ENCODE data around the gene SPECC1. TPM values are rescaled to one million over a fixed set of nuclear protein-coding genes. Genes with fewer than 3 reads are reported as not detected.
A peak's percentile ranks its signal among the peaks of the same experiment; 100 is the strongest.

The SPECC1 gene
- total RNA-seq, 6 donors from 2014 or later: 21.8 to 65.0 (median 33.9) TPM

DNA sequence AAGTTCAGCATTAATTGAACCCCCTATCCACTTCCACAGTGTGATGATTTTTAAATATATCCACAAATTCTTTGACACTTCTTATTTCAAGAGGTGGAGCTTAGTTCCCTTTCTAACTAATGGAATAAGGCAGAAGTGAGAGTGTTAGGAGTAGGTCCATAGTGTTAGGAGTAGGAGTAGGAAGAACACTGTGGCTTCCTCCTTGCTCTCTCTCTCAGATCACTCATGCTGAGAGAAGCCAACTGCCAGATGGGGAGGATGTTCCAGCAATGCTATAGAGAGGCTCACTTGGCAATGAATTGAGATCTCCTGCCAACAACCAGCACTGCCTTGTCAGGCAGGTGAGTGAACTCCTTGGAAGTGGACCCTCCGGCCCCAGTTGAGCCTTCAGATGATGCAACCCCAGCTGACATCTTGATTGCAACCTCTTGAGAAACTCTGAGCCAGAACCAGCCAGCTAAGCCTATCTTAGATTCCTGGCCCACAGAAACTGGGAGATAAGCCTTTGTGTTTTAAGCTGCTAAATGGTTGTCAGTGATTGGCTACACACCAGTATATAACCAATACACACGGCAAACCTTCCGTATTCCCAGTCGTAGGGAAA is 44.3 kb downstream of the SPECC1 start:
- Histone ChIP-seq H3K4me1 (no peaks in the 10 kb centered on the region), H3K27me3 (no peaks in the 10 kb centered on the region), H3K9me3 (no peaks in the 10 kb centered on the region), H3K27ac (no peak overlapping the region), H3K4me3 (no peak overlapping the region), H3K36me3 (no peaks in the 10 kb centered on the region)
- DNase-seq: no peak
- WGBS, 2 donors: 87 to 94% methylated on average over 4 of the region's 4 CpGs
- TF ChIP-seq POLR2AphosphoS5 (IDR thresholded peaks at IDR 0.05) (no peak), EP300 (IDR thresholded peaks at IDR 0.05) (no peak), POLR2A (IDR thresholded peaks at IDR 0.05) (no peak)
- TF ChIP-seq, protein P1, sequence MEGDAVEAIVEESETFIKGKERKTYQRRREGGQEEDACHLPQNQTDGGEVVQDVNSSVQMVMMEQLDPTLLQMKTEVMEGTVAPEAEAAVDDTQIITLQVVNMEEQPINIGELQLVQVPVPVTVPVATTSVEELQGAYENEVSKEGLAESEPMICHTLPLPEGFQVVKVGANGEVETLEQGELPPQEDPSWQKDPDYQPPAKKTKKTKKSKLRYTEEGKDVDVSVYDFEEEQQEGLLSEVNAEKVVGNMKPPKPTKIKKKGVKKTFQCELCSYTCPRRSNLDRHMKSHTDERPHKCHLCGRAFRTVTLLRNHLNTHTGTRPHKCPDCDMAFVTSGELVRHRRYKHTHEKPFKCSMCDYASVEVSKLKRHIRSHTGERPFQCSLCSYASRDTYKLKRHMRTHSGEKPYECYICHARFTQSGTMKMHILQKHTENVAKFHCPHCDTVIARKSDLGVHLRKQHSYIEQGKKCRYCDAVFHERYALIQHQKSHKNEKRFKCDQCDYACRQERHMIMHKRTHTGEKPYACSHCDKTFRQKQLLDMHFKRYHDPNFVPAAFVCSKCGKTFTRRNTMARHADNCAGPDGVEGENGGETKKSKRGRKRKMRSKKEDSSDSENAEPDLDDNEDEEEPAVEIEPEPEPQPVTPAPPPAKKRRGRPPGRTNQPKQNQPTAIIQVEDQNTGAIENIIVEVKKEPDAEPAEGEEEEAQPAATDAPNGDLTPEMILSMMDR (IDR thresholded peaks at IDR 0.05): no peak
- peak in 1 of 2 donors; percentile 45 for ATAC-seq (ENCODE audit: low FRiP score in 2 of 2)

DNA sequence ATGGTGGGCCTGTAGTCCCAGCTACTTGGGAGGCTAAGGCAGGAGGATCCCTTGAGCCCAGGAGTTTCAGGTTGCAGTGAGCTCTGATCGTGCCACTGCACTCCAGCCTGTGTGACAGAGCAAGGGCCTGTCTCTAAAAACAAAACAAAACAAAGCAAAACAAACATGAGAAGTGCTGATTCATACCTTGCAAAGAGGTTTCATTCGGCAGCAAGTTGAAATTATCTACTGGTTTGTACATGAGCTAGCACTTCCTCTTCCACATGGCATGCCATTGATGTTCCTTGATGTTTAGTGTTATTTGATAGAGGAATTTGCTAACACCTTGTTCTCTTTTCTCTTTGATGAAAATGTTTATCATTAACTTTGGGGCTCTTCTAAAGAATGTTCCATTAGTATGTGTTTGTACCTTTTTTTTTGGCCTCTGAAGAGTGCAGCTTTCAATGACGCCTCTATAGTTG is 50.6 kb downstream of the SPECC1 start:
- Histone ChIP-seq H3K4me1 (peaks cover 8 to 15% (median 12%) of the 10 kb centered on the region in 4 donors), H3K27me3 (no peaks in the 10 kb centered on the region), H3K27ac (no peak overlapping the region), H3K4me3 (no peak overlapping the region), H3K36me3 (no peaks in the 10 kb centered on the region), H3K9me3 (no peaks in the 10 kb centered on the region)
- TF ChIP-seq POLR2AphosphoS5 (IDR thresholded peaks at IDR 0.05) (no peak), EP300 (IDR thresholded peaks at IDR 0.05) (no peak), POLR2A (IDR thresholded peaks at IDR 0.05) (no peak)
- TF ChIP-seq, protein P1 (IDR thresholded peaks at IDR 0.05): no peak
- DNase-seq (no peak), ATAC-seq (ENCODE audit: low FRiP score in 2 of 2) (no peak)
- WGBS, 2 donors: 53 to 61% methylated on average over 3 of the region's 3 CpGs

DNA sequence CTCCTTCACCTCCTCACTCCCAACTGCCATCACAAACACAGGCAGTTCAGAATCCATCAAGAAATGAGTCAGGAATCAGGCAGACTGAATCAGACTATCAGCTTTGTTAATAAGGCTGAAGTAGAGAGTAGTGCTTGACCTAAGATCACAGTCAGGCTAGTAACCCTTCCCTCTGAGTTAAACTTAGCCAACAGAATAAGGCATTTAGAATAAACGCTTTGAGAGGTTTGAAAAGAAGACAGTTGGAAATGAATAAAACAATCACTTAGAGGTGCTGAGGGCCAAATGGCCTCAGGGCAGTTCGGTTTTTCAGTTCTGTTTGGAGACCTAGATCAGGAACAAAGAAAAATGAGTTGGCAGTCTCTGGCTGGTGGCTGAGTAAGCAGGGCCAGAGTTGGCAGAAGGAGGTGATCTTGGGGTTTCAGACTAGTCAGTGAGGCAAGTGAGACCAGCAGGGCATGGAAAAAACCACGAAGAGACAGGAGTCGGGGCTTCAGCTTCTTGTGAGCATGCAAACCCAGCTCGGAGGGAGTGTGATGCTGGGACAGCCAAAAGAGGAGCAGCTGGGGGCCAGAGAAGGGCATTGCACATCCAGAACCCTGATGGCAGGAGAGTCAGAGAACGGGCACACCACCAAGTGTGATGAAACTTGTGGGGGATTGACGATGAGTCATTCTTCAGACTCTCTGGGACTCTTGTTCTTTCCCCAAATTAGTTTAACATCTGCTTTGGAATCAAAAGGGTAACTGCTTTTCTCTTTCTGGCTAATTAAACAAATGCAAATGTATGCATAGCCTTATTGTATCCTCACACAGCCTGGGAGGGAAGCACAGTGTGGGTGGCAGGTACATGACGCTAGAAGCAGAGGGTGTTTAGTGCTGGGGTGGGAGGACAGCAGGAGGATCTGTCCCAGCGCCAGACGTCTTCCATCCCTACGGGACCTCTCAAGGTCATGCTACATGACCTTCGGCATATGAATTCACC is 54.8 kb downstream of the SPECC1 start:
- Histone ChIP-seq H3K36me3 (no peaks in the 10 kb centered on the region), H3K27ac (peak overlapping the region; percentile 53 to 78 (median 72)), H3K4me1 (peaks cover 8 to 19% (median 16%) of the 10 kb centered on the region in 4 donors), H3K27me3 (no peaks in the 10 kb centered on the region), H3K4me3 (no peak overlapping the region), H3K9me3 (no peaks in the 10 kb centered on the region)
- TF ChIP-seq, protein P1 (IDR thresholded peaks at IDR 0.05): no peak
- TF ChIP-seq POLR2AphosphoS5 (IDR thresholded peaks at IDR 0.05): peak in 1 of 2 donors; percentile 40
- ATAC-seq (ENCODE audit: low FRiP score in 2 of 2) (peak; percentile 67 to 91), DNase-seq (peak in 1 of 2 donors; percentile 63)
- 53 to 55% methylated on average over 12 of the region's 12 CpGs for WGBS, 2 donors

DNA sequence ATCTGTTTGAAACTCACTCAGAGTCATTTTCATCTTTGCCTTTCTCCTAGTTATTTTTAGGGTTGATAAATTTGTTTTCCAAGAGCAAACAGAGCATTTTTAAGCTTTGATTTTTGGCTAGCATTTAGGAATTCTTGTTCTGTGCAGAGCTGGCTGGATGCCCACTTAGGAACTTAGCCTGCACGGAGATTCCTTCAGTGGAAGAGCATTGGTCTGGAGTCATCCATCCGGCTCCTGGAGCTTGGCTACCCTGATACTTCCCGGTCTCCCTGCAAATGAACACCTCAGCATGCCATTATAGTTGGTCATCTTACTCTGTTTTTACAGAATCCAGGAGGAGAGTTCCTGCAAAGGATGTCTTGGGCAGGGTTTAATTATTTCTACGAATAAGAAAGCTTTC is 57.1 kb downstream of the SPECC1 start:
- WGBS, 2 donors: 38 to 55% methylated on average over 4 of the region's 4 CpGs
- no peak for TF ChIP-seq POLR2A (IDR thresholded peaks at IDR 0.05)
- no peak for TF ChIP-seq EP300 (IDR thresholded peaks at IDR 0.05)
- TF ChIP-seq, protein P1 (IDR thresholded peaks at IDR 0.05): no peak
- no peak for TF ChIP-seq POLR2AphosphoS5 (IDR thresholded peaks at IDR 0.05)

More for the DNA sequence above, 57.1 kb downstream of the SPECC1 start:
- no peaks in the 10 kb centered on the region for H3K9me3 ChIP-seq
- peak in 1 of 2 donors; percentile 27 for ATAC-seq (ENCODE audit: low FRiP score in 2 of 2)
- peaks cover 8 to 19% (median 16%) of the 10 kb centered on the region in 4 donors for H3K4me1 ChIP-seq
- peak overlapping the region in 1 of 4 donors; percentile 28 for H3K27ac ChIP-seq
- no peaks in the 10 kb centered on the region for H3K27me3 ChIP-seq
- H3K36me3 ChIP-seq: no peaks in the 10 kb centered on the region
- DNase-seq: no peak
- H3K4me3 ChIP-seq: no peak overlapping the region
